ENCODE results near the gene C2orf15.
"Not testable (repeated sequence)": the region's sequence is repeated elsewhere in the genome, so short reads cannot be mapped to it uniquely, and the experiment has no call there.

The C2orf15 gene

GRCh38 chr2:99169534-99169933, 28.0 kb downstream of the C2orf15 start:
- no peak for DNase-seq

- no peak for DNase-seq
Measured at GRCh38 chr2:99171377-99172140, 30.1 kb downstream of the C2orf15 start.

- peak; percentile 93 to 95 for DNase-seq
Measured at GRCh38 chr2:99180755-99181623, 39.5 kb downstream of the C2orf15 start, which contains the start of the genes MITD1 and MRPL30. MITD1 (minus strand) TSS chr2:99181058; CDS start chr2:99180981, 77 bp downstream. MRPL30 (plus strand) TSS chr2:99181184; CDS start chr2:99186204, 5,020 bp downstream.

GRCh38 chr2:99181624-99182000, 40.1 kb downstream of the C2orf15 start:
- no peak for DNase-seq

GRCh38 chr2:99183025-99183424, 41.5 kb downstream of the C2orf15 start:
- DNase-seq = no peak

- no peak for DNase-seq
Measured at GRCh38 chr2:99184811-99185210, 43.3 kb downstream of the C2orf15 start.

- no peak for DNase-seq
Measured at GRCh38 chr2:99187011-99187410, 45.5 kb downstream of the C2orf15 start.

GRCh38 chr2:99188357-99188756, 46.9 kb downstream of the C2orf15 start:
- no peak for DNase-seq

GRCh38 chr2:99190548-99190947, 49.0 kb downstream of the C2orf15 start:
- no peak for DNase-seq

- DNase-seq = not testable (repeated sequence)
Measured at GRCh38 chr2:99192364-99192763, 50.9 kb downstream of the C2orf15 start.

- DNase-seq = no peak
Measured at GRCh38 chr2:99198103-99198841, 56.8 kb downstream of the C2orf15 start.

GRCh38 chr2:99200076-99200800, 58.7 kb downstream of the C2orf15 start:
- peak; percentile 37 to 76 for DNase-seq

Data from inflammatory macrophage treated with lipopolysaccharide for 1 hour (primary cell).